Stimulated activated CD8-positive, alpha-beta memory T cell treated with anti-CD3 and anti-CD28 coated beads, Interleukin-7, amount 100 ng/mL, for 1 hour (primary cell): ENCODE data around the gene PPP1CB.
"Not testable (repeated sequence)": the region's sequence is repeated elsewhere in the genome, so short reads cannot be mapped to it uniquely, and the experiment has no call there.

Experiments
- DNase-seq, 2 donors: peaks; one replicate each; pipeline ENCODE4 v3.0.0-alpha.2; 2020; ENCODE audit warnings: low read depth in 2 of 2

PPP1CB gene

DNA sequence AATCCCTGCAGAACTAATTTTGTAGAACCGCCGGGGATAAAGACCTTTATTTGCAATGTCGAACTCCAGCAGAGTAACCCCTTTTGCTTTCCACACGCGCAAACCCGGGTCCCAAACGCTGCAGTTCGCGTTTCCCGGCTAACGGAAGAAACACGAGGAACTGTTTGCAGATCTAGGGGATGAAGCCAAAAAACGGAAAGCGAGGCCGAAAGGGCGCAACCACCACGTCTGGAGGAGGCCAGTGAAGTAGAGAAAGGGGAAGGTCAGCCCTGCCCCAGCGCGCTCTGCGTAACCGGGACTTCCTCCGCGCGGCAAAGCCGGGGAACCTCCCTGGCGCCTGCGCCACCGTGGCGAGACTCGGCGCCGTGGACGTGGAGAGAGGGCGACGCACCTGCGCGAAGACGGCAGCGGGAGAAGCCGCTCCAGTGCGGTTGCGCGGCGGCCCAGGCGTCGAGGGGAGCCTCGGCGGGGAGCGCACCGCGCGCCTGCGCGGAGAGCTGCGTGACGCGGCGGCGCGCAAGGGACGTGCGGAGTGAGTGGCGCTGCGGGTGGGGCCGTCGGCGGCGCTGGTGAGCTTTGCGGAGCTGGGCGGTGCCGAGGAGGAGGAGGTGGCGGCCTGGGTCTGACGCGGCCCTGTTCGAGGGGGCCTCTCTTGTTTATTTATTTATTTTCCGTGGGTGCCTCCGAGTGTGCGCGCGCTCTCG lies at the start of gene PPP1CB:
TSS of gene PPP1CB (plus strand) at position 579 of the 704 bp plus-strand sequence. CDS start 295 bp downstream, outside the sequence.
- DNase-seq, result peak; percentile 89

DNA sequence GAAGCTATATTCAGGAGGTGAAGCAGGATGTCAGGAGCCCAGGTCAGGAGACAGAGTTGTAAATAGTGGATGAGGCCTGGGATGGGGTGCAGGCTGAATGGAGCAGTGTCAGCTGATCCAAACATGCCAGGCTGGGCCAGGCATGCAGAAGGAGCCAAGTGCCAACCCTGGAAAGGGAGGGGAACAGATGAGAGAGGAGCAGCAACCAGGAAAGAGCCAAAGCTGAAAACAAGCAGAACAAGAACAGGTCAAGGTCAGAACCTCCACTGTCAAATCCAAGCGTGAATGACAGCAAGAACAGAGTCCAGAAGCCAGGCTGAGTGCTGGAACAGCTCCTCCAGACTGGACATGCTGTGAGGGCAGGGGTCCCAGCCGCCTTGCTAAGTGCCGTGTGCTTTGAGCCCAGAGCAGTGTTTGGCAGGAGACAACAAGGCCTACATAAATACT lies 49.2 kb upstream of the PPP1CB start:
- no peak for DNase-seq

DNA sequence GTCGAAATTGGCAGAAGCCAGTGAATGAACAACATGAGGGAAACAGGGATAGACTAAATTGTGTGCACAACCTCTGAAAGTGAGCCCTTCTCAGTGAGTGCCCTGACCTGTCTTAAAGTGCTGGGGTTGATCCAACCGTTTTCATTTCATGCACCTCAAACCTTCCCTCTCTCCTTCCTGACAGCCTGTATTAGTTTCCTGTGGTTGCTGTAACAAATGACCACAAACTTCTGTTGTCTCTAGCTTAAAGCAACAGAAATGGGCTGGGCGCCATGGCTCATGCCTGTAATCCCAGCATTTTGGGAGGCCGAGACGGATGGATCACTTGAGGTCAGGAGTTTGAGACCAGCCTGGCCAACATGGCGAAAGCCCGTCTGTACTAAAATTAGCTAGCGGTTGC lies 48.8 kb upstream of the PPP1CB start:
- no peak for DNase-seq

DNA sequence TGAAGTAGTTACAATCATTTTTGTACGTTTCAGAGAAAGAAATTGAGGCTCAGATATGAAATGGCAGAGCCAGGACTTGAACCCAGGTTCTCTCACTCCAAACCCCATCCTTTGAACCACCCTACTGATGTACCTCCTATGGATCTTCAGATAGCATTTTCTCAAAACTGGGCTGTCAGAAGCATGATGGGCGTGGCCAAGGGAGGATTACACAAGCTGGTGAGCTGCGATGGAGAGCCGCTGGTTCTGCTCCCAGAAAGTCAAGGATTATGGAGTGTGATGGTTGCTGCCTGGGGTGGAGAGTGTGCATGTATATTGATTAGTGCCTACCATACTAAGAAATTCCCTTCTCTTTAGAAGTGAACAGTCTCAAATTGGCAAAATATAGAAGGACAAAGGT lies 47.0 kb upstream of the PPP1CB start:
- no peak for DNase-seq

DNA sequence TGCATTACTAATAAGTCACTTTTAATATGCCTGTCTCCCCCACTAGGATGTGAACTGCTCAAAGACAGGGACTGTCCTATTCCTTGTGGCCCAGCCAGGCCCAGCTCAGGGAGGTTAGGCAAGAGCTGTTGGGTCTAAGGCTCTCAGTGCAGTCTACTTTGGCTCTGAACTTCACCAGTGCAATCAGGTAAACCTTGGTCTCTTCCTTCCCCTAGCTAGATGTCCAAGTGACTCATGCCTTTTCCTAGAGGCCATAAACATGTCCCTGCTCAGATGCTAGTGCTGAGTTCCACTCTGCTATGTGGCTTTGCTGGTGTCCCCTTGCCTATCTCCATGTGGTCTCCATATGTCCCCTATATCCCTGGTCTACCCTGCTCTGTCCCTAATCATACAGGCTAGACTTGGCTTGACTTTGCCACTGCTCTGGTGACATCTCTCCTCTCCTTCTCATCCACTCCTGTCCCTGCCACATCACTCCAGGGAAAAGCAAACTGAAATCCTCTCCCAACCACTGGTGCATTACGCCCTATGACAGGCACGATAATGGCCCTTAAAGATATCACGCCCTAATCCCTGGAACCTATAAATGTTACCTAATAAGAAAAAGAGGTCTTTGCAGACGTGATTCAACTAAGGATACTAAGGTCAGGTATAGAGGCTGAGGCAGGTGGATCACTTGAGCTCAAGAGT lies 45.7 kb upstream of the PPP1CB start:
- no peak for DNase-seq

DNA sequence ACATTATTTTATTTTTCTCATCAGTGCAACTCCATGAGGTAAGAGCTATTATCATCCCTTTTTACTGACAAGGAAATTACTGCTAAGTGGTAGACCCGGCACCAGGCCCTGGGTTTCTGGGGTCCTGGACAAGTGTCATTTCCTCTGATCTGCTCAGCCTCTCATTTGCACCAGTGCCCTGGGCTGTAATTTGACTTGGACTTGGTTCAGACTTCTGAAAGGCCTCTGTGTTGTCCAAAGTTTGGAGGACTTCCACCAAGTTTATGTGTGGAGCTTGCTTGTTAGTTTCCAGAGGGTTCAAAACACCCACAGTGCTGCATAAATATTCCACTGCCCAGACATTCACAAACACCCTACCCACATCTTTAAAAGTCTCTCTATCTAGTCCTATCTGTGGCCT lies 44.0 kb upstream of the PPP1CB start:
- DNase-seq, result no peak

DNA sequence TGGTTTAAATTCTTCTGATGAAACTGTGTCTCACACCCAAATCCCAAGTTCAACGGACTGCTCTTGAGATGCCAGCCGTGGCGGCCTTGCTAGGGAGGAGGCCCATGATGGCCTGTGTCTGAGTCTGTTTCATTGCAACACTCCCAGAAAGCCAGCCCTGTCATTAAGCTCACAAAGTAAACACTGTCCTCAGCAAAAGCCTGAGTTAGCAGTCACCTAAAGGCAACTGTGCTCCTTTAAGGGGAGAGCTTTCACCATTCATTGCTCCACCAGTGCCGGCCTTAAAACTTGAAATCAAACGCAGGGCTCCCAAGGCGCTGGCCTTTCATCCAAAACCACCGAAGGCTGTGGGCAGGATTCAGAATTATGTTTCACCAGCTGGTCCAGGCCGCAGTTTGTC lies 42.5 kb upstream of the PPP1CB start:
- DNase-seq, result no peak

DNA sequence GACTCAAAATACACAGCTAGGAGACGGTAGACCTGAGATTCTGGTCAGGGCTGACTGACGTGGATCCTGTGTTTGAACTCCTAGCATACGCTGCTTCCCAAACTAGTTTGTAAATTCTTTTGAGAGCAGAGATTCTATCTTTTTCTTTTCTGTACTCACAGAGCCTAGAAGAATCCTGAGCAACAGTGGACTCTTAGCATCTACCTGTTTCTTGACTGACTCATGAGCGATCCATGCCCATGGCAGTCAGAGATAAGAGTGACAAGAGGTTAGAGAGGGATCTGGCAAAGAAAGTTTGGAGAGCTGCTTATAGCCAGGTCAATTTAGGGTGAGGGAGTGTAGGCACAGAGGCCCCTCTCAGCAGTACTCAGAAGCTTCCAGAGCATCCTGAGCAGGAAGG lies 41.1 kb upstream of the PPP1CB start:
- no peak for DNase-seq

DNA sequence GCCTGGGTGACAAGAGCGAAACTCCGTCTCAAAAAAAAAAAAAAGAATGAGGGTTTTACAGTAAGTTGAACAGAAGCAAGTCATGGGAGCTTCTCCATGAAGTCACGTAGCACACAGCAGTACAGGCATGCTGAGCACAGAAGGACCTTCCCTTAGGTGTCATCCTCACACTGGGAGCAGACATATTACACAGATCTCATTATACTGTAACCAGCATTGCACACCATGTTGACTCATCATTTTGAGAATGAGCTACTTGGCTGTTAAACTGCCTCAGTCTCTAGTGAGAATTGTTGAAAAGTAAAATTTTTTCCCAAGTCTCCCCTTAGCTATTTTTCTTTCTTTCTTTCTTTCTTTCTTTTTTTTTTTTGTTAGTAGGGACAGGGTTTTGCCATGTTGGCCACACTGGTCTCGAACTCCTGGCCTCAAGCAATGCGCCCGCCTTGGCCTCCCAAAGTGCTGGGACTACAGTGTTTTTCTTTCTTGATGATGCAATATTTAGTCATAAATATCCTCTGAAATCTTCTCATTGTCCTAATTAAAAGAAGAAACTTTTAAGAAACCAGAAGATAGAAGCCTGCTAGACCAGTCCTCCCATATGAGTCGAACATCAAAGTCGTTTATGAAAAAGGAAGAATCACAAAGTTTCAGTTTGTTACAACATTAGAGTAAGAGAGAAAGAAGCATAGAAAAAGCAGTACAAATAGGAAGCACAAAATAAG lies 37.9 kb upstream of the PPP1CB start:
- no peak for DNase-seq

DNA sequence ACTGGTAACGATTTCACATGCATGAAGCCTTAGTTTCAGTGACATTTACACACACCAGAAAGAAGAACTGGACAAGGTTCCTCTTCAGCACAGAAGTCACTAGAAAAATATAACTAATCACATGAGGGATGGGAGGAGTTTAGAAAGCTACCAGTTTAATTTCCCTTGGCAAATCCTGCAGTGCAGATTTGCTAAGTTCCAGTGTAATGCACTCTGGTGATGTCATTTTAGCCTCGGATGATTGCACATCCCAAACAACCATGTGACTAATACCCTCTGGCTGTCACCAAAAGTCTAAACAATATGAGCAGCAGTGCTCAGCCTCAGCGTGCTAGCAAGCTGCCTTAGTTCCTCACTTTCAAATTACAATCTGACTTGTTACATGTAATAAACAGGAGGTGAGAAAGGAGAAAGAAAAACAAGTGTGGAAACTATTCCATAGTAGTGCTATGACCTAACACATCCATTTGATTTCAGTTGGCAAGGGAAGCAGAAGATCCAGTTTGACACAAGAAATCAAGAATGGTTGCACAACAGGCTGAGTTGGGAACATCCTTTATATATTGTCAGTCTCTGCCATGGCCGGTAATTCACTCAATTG lies 35.3 kb upstream of the PPP1CB start:
- no peak for DNase-seq

DNA sequence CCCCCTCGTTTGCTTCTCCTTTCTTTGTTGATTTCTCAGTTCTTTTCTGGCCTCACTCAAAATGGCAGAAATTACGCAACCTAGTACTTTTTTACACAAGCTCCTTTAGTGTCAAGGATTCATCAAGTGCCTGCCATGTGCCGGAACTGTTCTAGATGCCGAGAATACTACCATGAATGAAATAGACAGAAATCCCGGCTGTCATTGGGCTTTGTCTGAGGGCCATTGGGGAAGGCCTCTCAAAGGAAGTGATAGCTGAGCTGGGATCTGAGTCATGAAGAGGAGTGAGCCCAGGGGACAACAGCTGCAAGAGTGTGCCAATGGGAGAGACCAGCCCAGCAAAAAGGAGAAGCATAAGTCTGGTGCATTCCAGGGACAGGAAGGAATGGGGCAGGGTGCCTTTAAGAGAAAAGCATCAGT lies 34.3 kb upstream of the PPP1CB start:
- DNase-seq, result no peak

DNA sequence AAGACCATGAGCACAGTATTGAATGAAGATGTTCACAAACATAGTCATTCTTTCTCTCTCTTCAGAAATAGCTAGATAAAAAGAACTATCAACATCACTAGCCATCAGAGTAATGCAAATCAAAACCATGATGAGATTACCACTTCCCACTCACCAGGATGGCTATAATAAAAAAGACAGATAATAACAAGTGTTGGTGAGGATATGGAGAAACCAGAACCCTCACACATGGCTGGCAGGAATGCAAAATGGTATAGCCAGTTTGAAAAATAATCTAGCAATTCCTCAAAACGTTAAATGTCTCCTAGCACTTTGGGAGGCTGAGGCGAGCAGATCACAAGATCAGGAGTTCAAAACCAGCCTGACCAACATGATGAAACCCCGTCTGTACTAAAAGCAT lies 31.3 kb upstream of the PPP1CB start:
- no peak for DNase-seq

DNA sequence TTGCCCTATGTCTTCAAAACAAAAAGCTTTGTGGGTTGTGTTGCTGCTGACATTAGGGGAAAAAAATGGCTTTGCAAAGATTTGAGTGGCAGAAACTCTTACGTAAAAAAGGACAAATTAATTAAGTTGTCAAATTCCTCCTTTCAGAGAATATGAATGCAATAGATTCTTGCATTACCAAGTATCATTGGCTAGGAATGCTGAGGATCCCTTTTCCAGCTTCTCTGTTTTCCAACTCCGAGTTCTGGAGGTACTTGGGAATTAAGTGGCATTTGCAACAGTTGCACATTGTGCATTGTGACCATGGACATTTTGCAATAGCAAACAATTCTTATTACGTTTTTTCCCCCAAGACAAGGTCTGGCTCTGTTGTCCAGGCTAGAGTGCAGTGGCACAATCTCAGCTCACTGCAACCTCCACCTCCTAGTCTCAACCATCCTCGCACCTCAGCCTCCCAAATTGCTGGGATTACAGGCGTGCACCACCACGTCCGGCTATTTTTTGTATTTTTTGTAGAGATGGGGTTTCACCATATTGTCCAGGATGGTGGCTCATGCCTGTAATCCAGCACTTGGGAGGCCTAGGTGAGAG lies 29.9 kb upstream of the PPP1CB start:
- no peak for DNase-seq

DNA sequence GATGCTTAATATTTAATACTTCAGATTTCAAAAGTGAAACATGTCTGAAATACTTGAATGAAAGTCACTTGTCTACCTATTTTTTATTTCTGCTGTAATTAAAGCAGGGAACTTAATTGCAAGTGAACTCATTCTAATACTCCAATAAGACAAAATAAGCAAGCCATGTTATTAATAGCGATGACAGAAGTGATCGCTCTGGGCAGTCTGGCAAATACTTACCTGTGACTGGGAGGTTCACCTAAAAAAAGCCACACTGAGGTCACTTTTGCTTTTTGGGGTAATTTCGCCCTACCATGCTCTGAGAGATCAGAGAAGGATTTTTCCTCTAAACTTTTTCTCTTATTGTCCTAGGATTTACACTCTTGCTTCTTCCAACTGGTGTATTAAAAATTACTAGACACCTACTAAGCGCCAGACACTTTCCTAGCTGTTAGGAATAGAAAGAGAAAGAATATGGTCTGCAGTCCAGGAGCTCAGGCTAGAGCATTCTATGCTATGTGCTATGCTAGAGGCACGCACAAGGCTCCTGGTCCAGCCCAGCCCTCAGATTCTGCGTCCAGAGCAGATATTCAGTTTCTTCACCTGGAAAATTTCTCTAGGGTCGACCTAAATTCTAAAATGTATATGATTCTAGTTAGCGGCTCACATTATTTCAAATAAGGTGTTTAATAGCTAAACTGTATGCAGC lies 26.5 kb upstream of the PPP1CB start:
- DNase-seq, result no peak

DNA sequence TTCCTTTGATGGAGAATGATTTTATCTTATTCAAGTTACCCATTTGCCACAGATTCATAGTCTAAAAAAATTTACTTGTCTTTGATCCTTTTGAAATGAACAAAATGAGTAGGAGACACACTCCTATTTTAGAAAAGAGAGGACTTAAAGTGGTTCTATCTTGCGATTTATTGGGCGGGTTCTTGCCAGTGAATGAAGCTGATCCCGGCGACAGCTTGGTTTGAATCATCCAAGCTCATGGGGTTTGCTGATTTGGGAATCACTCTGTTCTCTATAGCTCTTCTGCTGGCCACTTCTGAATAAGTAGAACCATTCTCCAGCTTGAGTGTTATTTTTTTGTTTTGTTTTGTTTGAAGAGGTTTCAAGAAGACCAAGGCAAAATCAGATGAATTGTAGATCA lies 25.5 kb upstream of the PPP1CB start:
- DNase-seq, result no peak

DNA sequence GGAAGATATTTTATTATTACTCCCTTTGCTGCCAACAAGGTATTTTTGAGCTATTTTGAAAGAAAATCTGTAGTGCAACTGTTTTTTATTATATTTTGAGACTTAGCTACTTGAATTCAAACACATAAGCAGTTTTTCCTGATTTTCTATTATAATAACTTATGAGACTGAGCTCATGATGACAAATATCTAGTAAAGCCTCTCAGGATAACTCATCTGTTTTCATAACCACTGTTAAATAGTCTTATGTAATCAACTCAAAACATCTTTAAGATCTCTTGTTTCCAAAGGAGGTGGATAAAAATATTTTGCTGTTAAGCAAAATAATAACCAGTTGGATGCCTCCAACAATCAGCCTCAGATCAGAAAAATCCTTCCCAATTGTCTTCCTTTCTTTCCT lies 21.9 kb upstream of the PPP1CB start:
- no peak for DNase-seq

DNA sequence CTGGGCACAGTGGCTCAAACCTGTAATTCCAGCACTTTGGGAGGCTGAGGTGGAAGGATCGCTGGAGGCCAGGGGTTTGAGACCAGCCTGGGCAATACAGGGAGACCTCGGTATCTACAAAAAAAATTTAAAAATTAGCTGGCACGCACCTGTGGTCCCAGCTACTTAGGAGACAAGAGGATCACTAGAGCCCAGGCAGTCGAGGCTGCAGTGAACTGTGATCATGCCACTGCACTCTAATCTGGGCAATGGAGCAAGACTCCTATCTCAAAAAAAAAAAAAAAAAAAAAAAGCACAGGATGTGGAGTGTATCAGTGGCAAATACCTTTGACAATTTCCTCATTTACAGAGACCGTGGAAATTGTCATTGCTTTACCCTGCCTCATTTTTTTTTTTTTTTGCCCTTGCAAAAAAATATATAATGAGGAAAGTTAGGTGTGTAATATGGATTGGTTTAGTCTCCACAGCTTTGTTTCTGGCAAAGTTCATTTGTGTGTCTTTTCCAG lies 20.9 kb upstream of the PPP1CB start:
- DNase-seq, result no peak

DNA sequence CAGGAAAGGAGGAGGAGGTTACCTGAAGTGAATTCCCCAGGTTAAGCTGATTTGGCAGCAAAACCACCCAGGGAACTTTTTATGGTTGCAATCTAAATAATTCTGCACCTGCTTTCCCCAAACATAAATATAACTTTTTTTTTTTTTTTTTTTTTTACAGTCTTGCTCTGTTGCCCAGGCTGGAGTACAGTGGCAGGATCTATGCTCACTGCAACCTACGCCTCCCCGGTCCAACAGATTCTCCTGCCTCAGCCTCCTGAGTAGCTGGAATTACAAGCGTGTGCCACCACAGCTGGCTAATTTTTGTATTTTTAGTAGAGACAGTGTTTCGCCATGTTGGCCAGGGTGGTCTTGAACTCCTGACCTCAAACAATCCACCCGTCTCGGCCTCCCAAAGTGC lies 16.1 kb upstream of the PPP1CB start:
- DNase-seq, result no peak

DNA sequence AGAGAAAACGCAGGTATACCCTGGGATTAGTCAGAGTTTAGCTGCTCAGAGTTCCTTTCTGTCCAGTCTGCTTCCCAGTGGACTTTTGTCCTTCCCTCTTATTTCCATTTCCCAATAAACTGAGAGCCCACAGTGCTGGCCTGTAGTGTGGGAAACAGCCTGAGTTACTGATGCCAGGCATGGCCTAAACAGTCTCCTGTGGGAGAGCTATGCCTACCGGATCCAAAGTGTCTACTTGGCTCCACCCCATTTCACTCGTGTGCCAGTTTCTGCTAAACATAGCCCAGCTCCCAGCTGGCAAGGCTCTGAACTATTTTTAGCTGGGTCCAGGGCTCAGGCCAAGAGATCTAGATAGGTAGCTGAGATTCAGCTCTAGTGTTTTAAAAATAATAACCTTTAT lies 15.6 kb upstream of the PPP1CB start:
- no peak for DNase-seq

DNA sequence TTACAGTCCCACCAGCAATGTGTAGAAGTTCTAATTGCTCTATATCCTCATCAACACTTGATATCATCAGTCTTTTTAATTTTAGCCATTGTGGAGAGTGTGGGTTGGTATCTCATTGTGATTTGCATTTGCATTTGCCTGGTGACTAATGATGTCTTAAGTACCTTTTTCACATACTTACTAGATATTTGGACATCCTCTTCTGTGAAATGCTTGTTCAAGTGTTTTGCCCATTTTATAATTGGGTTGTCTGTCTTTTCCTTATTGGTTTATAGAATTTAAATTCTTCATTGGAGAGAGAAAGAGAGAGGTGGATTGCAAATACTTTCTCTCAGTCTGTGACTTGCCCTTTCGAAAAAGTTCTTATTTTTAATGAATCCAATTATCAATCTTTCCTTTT lies 14.0 kb upstream of the PPP1CB start:
- no peak for DNase-seq

DNA sequence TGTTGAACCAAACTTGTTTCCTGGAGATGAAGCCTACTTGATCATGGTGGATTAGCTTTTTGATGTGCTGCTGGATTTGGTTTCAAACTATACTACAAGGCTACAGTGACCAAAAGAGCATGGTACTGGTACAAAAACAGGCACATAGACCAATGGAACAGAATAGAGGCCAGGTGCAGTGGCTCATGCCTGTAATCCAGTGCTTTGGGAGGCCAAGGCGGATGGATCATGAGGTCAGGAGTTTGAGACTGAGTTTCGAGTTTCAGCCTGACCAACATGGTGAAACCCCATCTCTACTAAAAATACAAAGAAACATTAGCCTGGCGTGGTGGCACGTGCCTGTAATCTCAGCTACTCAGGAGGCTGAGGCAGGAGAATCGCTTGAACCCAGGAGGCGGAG lies 9.0 kb upstream of the PPP1CB start:
- not testable (repeated sequence) for DNase-seq
